ENCODE results near the gene ZNF649. TPM values are rescaled to one million over a fixed set of nuclear protein-coding genes. Genes with fewer than 3 reads are reported as not detected.
"Not testable (repeated sequence)": the region's sequence is repeated elsewhere in the genome, so short reads cannot be mapped to it uniquely, and the experiment has no call there.

ZNF649 gene
- total and polyA plus RNA-seq, 5 experiments from 2014 or later: 5.1 to 40.5 (median 7.0) TPM

- H3K27me3 Mint-ChIP-seq: peaks cover 0 to 3% (median 0%) of the 10 kb centered on the region in 5 donors
- H3K36me3 Mint-ChIP-seq: peaks cover 4 to 70% (median 53%) of the 10 kb centered on the region in 3 donors
- POLR2A ChIA-PET: no interaction called here
- no peak for DNase-seq
- H3K9me3 Mint-ChIP-seq: peaks cover 34 to 99% (median 62%) of the 10 kb centered on the region in 9 donors
- no peak overlapping the region for H3K27ac Mint-ChIP-seq
- no peak overlapping the region for H3K4me3 Mint-ChIP-seq
- H3K4me1 Mint-ChIP-seq: peaks cover 0 to 2% (median 0%) of the 10 kb centered on the region in 4 donors
- ATAC-seq: no peak
These were observed 11.3 kb upstream of the ZNF649 start for GRCh38 chr19:51916167-51916566.

- Mint-ChIP-seq H3K27me3 (peaks cover 0 to 3% (median 3%) of the 10 kb centered on the region in 5 donors), H3K4me3 (no peak overlapping the region), H3K36me3 (peaks cover 4 to 68% (median 57%) of the 10 kb centered on the region in 3 donors), H3K4me1 (peaks cover 0 to 2% (median 0%) of the 10 kb centered on the region in 4 donors), H3K9me3 (peaks cover 29 to 99% (median 58%) of the 10 kb centered on the region in 9 donors), H3K27ac (no peak overlapping the region)
- POLR2A ChIA-PET: interaction anchor here (1.3 kb wide), 1 partner anchor 11 kb away, joined by 3 read pairs; no protein-coding TSS in a partner anchor
- DNase-seq: no peak
- no peak for ATAC-seq
These were observed 10.6 kb upstream of the ZNF649 start for GRCh38 chr19:51915324-51915867.

GRCh38 chr19:51907981-51908380 lies 3.2 kb upstream of the ZNF649 start:
- H3K4me3 Mint-ChIP-seq, ATAC-seq, H3K27ac Mint-ChIP-seq, DNase-seq: not testable (repeated sequence)
- Mint-ChIP-seq H3K36me3 (peaks cover 17 to 65% (median 61%) of the 10 kb centered on the region in 3 donors), H3K4me1 (peaks cover 10 to 20% (median 19%) of the 10 kb centered on the region in 4 donors), H3K9me3 (peaks cover 19 to 96% (median 54%) of the 10 kb centered on the region in 9 donors), H3K27me3 (peaks cover 8 to 28% (median 23%) of the 10 kb centered on the region in 5 donors)
- POLR2A ChIA-PET: interaction anchor here (0.5 kb wide), 1 partner anchor 9 kb away, joined by 5 read pairs; no protein-coding TSS in a partner anchor

GRCh38 chr19:51906108-51906507 lies 1.3 kb upstream of the ZNF649 start:
- H3K9me3 Mint-ChIP-seq: peaks cover 13 to 96% (median 52%) of the 10 kb centered on the region in 9 donors
- peak overlapping the region in 6 of 10 donors; percentile 18 to 79 (median 54) for H3K4me3 Mint-ChIP-seq
- not testable (repeated sequence) for DNase-seq

GRCh38 chr19:51905639-51906038 lies 822 bp upstream of the ZNF649 start:
- DNase-seq, POLR2A ChIA-PET, ATAC-seq, H3K27ac Mint-ChIP-seq: not testable (repeated sequence)
- H3K4me3 Mint-ChIP-seq: peak overlapping the region in 2 of 10 donors; percentile 12 to 56
- peaks cover 32 to 73% (median 61%) of the 10 kb centered on the region in 3 donors for H3K36me3 Mint-ChIP-seq
- peaks cover 13 to 26% (median 23%) of the 10 kb centered on the region in 4 donors for H3K4me1 Mint-ChIP-seq
- peaks cover 8 to 28% (median 23%) of the 10 kb centered on the region in 5 donors for H3K27me3 Mint-ChIP-seq
- H3K9me3 Mint-ChIP-seq: peaks cover 8 to 96% (median 50%) of the 10 kb centered on the region in 9 donors

More at GRCh38 chr19:51906108-51906507, 1.3 kb upstream of the ZNF649 start:
- POLR2A ChIA-PET, ATAC-seq: not testable (repeated sequence)
- H3K27ac Mint-ChIP-seq: peak overlapping the region in 1 of 10 donors; percentile 4
- peaks cover 28 to 71% (median 60%) of the 10 kb centered on the region in 3 donors for H3K36me3 Mint-ChIP-seq
- H3K27me3 Mint-ChIP-seq: peaks cover 8 to 28% (median 23%) of the 10 kb centered on the region in 5 donors
- peaks cover 13 to 26% (median 23%) of the 10 kb centered on the region in 4 donors for H3K4me1 Mint-ChIP-seq

GRCh38 chr19:51905206-51905605 lies 389 bp upstream of the ZNF649 start:
- Mint-ChIP-seq H3K36me3 (peaks cover 36 to 74% (median 63%) of the 10 kb centered on the region in 3 donors), H3K27ac (peak overlapping the region in 9 of 10 donors; percentile 94 to 100 (median 98)), H3K27me3 (peaks cover 8 to 28% (median 23%) of the 10 kb centered on the region in 5 donors), H3K4me1 (peaks cover 13 to 26% (median 24%) of the 10 kb centered on the region in 4 donors), H3K4me3 (peak overlapping the region; percentile 89 to 100 (median 99)), H3K9me3 (peaks cover 8 to 96% (median 47%) of the 10 kb centered on the region in 9 donors)
- ATAC-seq (peak; percentile 10 to 18), DNase-seq (no peak)
- POLR2A ChIA-PET: interaction anchor here (0.9 to 1.0 kb wide), 3 partner anchors 12 to 22 kb away, joined by 3 to 4 read pairs (median 4); partner anchors contain the start of gene ZNF613

- peaks cover 53 to 83% (median 56%) of the 10 kb centered on the region in 3 donors for H3K36me3 Mint-ChIP-seq
These were observed 1.6 kb downstream of the ZNF649 start for GRCh38 chr19:51903192-51903591.

GRCh38 chr19:51901860-51902259 lies 3.0 kb downstream of the ZNF649 start:
- Mint-ChIP-seq H3K27me3 (peaks cover 0 to 7% (median 3%) of the 10 kb centered on the region in 5 donors), H3K36me3 (peaks cover 53 to 88% (median 58%) of the 10 kb centered on the region in 3 donors), H3K9me3 (peaks cover 8 to 97% (median 30%) of the 10 kb centered on the region in 9 donors), H3K27ac (no peak overlapping the region), H3K4me3 (peak overlapping the region in 3 of 10 donors; percentile 13 to 34 (median 22)), H3K4me1 (peaks cover 13 to 26% (median 26%) of the 10 kb centered on the region in 4 donors)
- ATAC-seq (no peak), DNase-seq (no peak)
- POLR2A ChIA-PET: no interaction called here

More at GRCh38 chr19:51903192-51903591, 1.6 kb downstream of the ZNF649 start:
- ATAC-seq: no peak
- DNase-seq: no peak
- H3K27ac Mint-ChIP-seq: peak overlapping the region in 2 of 10 donors; percentile 6 to 63
- peaks cover 6 to 15% (median 13%) of the 10 kb centered on the region in 5 donors for H3K27me3 Mint-ChIP-seq
- H3K9me3 Mint-ChIP-seq: peaks cover 8 to 97% (median 37%) of the 10 kb centered on the region in 9 donors
- H3K4me3 Mint-ChIP-seq: peak overlapping the region; percentile 64 to 100 (median 99)
- peaks cover 13 to 26% (median 25%) of the 10 kb centered on the region in 4 donors for H3K4me1 Mint-ChIP-seq
- POLR2A ChIA-PET: interaction anchor here (1.3 kb wide), 1 partner anchor 24 kb away, joined by 4 read pairs; the partner anchor contains the start of gene ZNF613

- DNase-seq (peak in 3 of 10 donors; percentile 4 to 30 (median 9)), ATAC-seq (no peak)
- H3K36me3 Mint-ChIP-seq: peaks cover 79 to 93% (median 81%) of the 10 kb centered on the region in 3 donors
- H3K4me1 Mint-ChIP-seq: peaks cover 0 to 3% (median 1%) of the 10 kb centered on the region in 4 donors
- H3K27ac Mint-ChIP-seq: peak overlapping the region in 2 of 10 donors; percentile 40 to 75
- H3K9me3 Mint-ChIP-seq: peaks cover 7 to 100% (median 55%) of the 10 kb centered on the region in 9 donors
- POLR2A ChIA-PET: interaction anchor here (1.2 kb wide), 1 partner anchor 13 kb away, joined by 4 read pairs; the partner anchor contains the start of gene ZNF649
- H3K27me3 Mint-ChIP-seq: no peaks in the 10 kb centered on the region
- peak overlapping the region in 1 of 10 donors; percentile 40 for H3K4me3 Mint-ChIP-seq
These were observed 13.5 kb downstream of the ZNF649 start for GRCh38 chr19:51891193-51891747.

GRCh38 chr19:51889934-51890333 lies 14.9 kb downstream of the ZNF649 start:
- Mint-ChIP-seq H3K27me3 (no peaks in the 10 kb centered on the region), H3K4me3 (peak overlapping the region in 1 of 10 donors; percentile 26), H3K4me1 (peaks cover 0 to 3% (median 1%) of the 10 kb centered on the region in 4 donors), H3K36me3 (peaks cover 75 to 92% (median 76%) of the 10 kb centered on the region in 3 donors), H3K27ac (no peak overlapping the region), H3K9me3 (peaks cover 7 to 100% (median 52%) of the 10 kb centered on the region in 9 donors)
- POLR2A ChIA-PET: no interaction called here
- ATAC-seq (no peak), DNase-seq (no peak)

- peaks cover 0 to 99% (median 45%) of the 10 kb centered on the region in 9 donors for H3K9me3 Mint-ChIP-seq
- H3K4me1 Mint-ChIP-seq: peaks cover 0 to 3% (median 1%) of the 10 kb centered on the region in 4 donors
- DNase-seq: peak; percentile 3 to 89 (median 46)
- ATAC-seq: peak; percentile 65 to 93
- peak within 1 kb of the TSS; percentile 15 to 96 (median 88) for H3K27ac Mint-ChIP-seq
- H3K36me3 Mint-ChIP-seq: peaks cover 64 to 89% (median 71%) of the 10 kb centered on the region in 3 donors
- H3K4me3 Mint-ChIP-seq: peak within 1 kb of the TSS; percentile 79 to 94 (median 86)
- H3K27me3 Mint-ChIP-seq: no peaks in the 10 kb centered on the region
- POLR2A ChIA-PET: no interaction called here
These were observed 17.0 kb downstream of the ZNF649 start, which contains the start of gene ZNF577 for GRCh38 chr19:51887522-51888498. Gene ZNF577 (minus strand): TSS chr19:51887951. CDS start chr19:51880382, 7,569 bp downstream.
